AG10803 (cell line): ENCODE data around the gene ACTR5.

ENCODE experiments used
- DNase-seq: peaks from one replicate; pipeline ENCODE4 v3.0.0; 2010; ENCODE audit warnings: low read depth
- H3K4me3 ChIP-seq: 2 replicates; pipeline ENCODE4 v1.5.1; 2011; ENCODE audit warnings: mild to moderate bottlenecking, low read length, control low read depth
- TF ChIP-seq, protein P1 (sequence below): conservative IDR thresholded peaks from 2 replicates; pipeline ENCODE4 v1.5.1; 2011; ENCODE audit warnings: mild to moderate bottlenecking, low read length, control low read depth, inconsistent platforms

The ACTR5 gene

DNA sequence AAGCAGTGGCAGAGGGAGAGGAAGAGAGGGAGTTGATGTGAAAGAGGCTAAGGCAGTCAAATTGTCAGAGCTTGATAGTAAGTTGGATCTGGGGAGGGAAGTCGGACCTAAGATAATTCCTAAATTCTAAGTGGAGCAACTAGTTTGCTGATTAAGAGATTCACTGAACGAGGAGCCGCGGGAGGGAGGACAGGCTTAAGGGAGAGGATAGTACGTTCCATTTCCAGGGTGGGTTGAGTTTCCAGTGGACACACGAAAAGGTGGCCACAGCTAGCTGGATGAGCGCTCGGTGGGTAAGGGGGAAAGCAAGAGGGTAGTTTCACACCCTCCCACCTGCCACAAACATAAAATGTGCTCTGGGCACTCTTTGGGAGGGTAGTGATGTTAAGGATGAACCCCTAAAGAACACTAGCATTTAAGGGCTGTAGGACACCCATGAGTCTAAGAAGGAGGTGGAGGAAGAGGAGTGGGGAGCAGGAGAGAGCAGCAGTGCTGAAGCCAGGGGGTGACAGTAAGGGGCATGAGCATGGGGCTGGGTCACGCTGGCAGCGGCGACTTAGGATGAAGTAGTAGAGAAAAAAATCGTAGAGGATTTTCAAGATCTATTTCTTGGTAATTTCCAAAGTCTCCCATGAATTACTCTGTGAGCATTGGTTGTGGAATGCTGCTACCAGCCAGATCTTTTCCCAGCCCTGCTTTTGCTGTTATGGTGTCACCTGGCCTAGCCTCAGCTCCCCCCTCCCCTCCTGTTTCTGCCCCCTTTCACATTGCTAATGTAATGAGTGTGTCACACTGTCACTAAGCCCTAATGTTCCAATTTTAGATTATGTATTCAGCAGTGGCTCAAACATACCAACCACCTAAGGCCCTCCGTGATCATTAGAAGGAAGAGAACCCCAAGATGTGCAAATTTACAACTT, 21.4 kb downstream of the ACTR5 start:
- no peak for DNase-seq
- H3K4me3 ChIP-seq: no peak overlapping the region
- TF ChIP-seq, protein P1, sequence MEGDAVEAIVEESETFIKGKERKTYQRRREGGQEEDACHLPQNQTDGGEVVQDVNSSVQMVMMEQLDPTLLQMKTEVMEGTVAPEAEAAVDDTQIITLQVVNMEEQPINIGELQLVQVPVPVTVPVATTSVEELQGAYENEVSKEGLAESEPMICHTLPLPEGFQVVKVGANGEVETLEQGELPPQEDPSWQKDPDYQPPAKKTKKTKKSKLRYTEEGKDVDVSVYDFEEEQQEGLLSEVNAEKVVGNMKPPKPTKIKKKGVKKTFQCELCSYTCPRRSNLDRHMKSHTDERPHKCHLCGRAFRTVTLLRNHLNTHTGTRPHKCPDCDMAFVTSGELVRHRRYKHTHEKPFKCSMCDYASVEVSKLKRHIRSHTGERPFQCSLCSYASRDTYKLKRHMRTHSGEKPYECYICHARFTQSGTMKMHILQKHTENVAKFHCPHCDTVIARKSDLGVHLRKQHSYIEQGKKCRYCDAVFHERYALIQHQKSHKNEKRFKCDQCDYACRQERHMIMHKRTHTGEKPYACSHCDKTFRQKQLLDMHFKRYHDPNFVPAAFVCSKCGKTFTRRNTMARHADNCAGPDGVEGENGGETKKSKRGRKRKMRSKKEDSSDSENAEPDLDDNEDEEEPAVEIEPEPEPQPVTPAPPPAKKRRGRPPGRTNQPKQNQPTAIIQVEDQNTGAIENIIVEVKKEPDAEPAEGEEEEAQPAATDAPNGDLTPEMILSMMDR: no peak

DNA sequence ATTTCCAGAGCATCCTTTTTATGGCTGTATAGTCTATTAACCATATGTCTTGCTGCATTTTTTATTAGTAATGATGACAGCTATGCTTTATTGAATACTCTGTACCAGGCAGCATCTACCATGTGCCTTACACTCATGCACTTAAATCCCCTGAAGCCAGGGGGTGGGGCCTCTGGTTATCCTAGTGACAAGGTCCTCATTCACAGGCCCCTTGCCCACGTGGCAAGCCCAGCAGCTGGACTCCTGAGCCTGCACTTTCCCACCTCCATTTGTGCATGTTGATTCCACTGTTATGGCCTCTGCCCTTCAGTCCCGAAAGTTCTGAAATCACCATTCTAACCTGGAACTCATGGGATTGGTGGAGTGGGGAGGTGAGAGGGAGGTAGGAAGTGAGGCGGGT, 22.3 kb downstream of the ACTR5 start:
- TF ChIP-seq, protein P1: no peak
- DNase-seq: no peak
- no peak overlapping the region for H3K4me3 ChIP-seq

DNA sequence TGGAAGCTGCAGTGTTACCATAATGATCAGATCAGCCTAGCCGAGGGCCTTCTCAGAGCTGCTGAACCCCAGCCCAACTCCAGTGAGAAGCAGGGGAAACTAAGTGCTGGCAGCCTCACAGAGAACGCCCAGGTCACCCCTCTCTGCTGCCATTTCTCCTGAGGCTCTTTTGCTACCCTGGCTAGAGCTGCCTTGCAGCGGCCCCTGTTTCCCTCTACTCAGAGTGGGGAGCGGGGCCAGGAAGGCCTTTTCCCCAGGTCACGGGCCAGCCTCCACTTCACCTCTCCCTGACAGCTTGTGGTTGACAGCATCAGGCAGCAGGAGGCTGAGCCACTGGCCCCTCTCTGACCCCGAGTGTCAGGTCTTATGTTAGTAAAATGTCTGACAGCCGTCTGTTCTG, 22.7 kb downstream of the ACTR5 start:
- no peak overlapping the region for H3K4me3 ChIP-seq
- no peak for DNase-seq
- TF ChIP-seq, protein P1: no peak

DNA sequence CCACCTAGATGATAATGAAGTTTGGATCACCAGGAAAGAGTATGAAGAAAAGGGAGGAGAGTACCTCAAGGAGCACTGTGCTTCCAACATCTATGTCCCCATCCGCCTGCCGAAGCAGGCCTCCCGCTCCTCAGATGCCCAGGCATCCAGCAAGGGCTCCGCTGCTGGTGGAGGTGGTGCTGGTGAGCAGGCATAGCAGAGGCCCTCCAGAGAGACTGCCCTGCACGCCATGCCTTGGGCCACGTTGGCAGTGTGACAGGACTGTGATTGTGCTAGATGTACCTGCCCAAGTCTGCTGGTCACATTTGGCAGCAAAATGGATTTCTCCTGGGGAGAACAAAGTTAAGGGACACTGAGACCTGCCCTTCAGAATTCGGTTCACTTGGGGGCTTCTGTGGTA, 23.4 kb downstream of the ACTR5 start:
- H3K4me3 ChIP-seq: no peak overlapping the region
- no peak for DNase-seq
- TF ChIP-seq, protein P1: no peak

DNA sequence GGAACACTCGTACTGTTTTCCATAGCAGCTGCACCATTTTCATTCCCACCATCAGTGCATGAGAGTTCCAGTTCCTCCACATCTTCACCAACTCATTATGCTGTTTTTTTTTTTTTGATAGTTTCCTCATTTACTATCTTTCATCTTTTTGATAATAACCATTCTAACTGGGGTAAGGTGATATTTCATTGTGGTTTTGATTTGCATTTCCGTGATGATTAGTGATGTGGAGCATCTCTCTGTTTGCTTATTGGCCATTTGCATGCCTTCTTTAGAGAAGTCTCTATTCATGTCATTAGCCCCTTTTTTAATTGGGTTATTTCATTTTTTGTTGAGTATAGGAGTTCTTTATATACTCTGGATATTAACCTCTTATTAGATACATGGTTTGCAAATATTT, 25.9 kb downstream of the ACTR5 start:
- DNase-seq: no peak
- TF ChIP-seq, protein P1: no peak

DNA sequence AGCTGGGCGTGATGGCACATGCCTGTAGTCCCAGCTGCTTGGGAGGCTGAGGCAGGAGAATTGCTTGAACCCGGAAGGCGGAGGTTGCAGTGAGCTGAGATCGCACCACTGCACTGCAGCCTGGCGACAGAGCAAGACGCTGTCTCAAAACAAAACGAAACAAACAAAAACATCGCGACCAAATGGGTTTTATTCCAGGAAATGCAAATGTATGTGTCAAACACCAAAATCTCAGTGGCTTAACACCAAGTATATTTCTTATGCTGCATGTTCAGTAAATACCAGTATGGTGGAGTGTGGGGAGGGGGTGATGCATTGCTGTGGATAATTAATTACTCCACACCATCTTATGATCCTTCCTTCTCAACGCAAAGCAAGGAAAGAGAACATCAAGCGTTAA, 28.1 kb downstream of the ACTR5 start:
- no peak for DNase-seq
- no peak overlapping the region for H3K4me3 ChIP-seq
- TF ChIP-seq, protein P1: no peak

More for the DNA sequence above, 25.9 kb downstream of the ACTR5 start:
- no peak overlapping the region for H3K4me3 ChIP-seq
